Parathyroid adenoma (tissue), 2 donors: ENCODE results near the gene GCNT1.

Experiments
- H2AFZ ChIP-seq: fragments of 300-600 bp; sonication (generic); one replicate; pipeline ENCODE4 v1.7.0; 2017; ENCODE audit warnings: antibody characterized with exemption, mild to moderate bottlenecking
- H3K27ac ChIP-seq: fragments of 300-600 bp; sonication (generic); one replicate; pipeline ENCODE4 v1.7.0; 2017
- H3K27me3 ChIP-seq: fragments of 300-600 bp; sonication (generic); one replicate; pipeline ENCODE4 v1.7.0; 2017; ENCODE audit warnings: low read length; ENCODE audit not compliant: control insufficient read depth, insufficient read depth
- H3K36me3 ChIP-seq: fragments of 300-600 bp; sonication (generic); one replicate; pipeline ENCODE4 v1.7.0; 2017; ENCODE audit warnings: low read length; ENCODE audit not compliant: control insufficient read depth, insufficient read depth
- H3K4me1 ChIP-seq: fragments of 300-600 bp; sonication (generic); one replicate; pipeline ENCODE4 v1.7.0; 2017; ENCODE audit warnings: control low read depth
- H3K4me2 ChIP-seq: fragments of 300-600 bp; sonication (generic); one replicate; pipeline ENCODE4 v1.7.0; 2017; ENCODE audit warnings: low read length
- H3K4me3 ChIP-seq: fragments of 300-600 bp; sonication (generic); one replicate; pipeline ENCODE4 v1.7.0; 2017; ENCODE audit warnings: low read depth, low read length
- H3K79me2 ChIP-seq: fragments of 300-600 bp; sonication (generic); one replicate; pipeline ENCODE4 v1.7.0; 2017; ENCODE audit warnings: control low read depth
- H3K9ac ChIP-seq: fragments of 300-600 bp; sonication (generic); one replicate; pipeline ENCODE4 v1.7.0; 2017; ENCODE audit warnings: mild to moderate bottlenecking
- H3K9me3 ChIP-seq: fragments of 300-600 bp; sonication (generic); one replicate; pipeline ENCODE4 v1.7.0; 2017; ENCODE audit warnings: low read length; ENCODE audit not compliant: control insufficient read depth
- TF ChIP-seq, protein P1 (sequence below): fragments of 300-600 bp; sonication (generic); IDR thresholded peaks from one replicate; pipeline ENCODE4 v1.7.0; 2017; ENCODE audit warnings: antibody characterized with exemption, mild to moderate bottlenecking
- donor health status: primary hyperparathyroidism.

Gene GCNT1

DNA sequence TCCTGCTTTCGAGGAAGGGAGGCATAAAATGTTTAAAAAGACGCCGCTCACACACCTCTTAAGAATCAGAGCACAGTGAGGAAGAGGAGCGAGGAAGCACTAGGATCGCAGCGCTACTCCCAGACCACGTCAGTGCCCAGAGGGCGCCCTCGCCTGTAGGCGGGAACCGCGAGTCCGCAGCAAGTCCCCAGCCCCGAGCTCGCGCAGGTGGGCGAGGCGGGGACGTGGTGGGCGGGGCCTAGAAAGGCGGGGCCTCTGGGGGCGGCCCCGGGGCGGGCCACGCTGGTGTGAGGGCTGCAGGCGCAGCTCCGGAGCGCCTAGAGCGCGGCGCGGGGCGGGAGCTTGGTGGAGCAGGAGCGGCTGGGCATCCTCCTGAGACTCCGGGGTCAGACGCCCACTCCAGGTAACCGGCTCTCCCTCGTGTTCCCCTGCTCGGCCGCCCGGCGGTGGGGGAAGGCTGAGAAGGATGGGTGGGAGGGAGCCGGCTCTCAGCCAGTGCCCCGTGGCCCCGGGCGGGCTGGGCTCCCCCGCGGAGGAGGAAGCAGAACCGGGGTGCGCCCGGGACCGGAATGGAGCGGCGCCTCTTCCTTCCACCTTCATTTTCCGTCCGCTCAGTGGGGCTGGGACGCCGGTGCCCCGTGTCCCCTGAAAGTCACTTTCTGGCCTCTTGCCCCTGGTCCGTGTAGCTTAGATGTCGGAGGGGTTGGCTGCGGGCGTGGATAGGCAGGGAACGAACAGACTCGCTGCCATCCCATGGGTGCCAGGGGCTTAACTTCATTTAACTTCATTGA lies at the start of gene GCNT1:
Gene GCNT1 (plus strand): TSS at position 280 of the 791 bp plus-strand sequence. CDS start 43,200 bp downstream, outside the sequence.
- Histone ChIP-seq H2AFZ (peak within 1 kb of the TSS; percentile 41), H3K36me3 (peaks cover 15% of the 10 kb centered on the region), H3K4me3 (peak within 1 kb of the TSS; percentile 100), H3K9ac (peak within 1 kb of the TSS; percentile 83), H3K79me2 (peaks cover 11% of the 10 kb centered on the region), H3K4me2 (peak within 1 kb of the TSS; percentile 84), H3K27me3 (no peaks in the 10 kb centered on the region), H3K4me1 (no peaks in the 10 kb centered on the region), H3K27ac (peak within 1 kb of the TSS; percentile 91), H3K9me3 (no peaks in the 10 kb centered on the region)
- TF ChIP-seq, protein P1, sequence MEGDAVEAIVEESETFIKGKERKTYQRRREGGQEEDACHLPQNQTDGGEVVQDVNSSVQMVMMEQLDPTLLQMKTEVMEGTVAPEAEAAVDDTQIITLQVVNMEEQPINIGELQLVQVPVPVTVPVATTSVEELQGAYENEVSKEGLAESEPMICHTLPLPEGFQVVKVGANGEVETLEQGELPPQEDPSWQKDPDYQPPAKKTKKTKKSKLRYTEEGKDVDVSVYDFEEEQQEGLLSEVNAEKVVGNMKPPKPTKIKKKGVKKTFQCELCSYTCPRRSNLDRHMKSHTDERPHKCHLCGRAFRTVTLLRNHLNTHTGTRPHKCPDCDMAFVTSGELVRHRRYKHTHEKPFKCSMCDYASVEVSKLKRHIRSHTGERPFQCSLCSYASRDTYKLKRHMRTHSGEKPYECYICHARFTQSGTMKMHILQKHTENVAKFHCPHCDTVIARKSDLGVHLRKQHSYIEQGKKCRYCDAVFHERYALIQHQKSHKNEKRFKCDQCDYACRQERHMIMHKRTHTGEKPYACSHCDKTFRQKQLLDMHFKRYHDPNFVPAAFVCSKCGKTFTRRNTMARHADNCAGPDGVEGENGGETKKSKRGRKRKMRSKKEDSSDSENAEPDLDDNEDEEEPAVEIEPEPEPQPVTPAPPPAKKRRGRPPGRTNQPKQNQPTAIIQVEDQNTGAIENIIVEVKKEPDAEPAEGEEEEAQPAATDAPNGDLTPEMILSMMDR = peak; percentile 61

DNA sequence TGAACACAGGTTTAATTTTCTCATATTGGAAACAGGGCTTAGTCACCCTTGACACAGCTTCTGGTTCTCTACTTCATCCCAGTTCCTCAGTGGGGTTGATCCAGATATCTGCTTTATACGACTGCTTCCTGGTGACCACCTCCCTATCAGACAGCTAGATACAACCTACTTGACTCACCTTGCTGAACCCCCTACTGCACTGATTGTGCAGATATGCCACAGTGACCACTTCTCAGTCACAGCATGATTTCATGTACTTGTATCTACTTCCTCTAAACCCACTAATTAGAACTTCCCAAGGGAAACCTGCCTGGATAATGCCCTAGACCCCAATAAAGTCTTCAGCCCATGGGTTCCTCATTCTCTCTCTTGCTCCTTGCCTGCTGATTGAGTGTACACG lies 46.3 kb upstream of the GCNT1 start:
- Histone ChIP-seq H3K4me3 (no peak overlapping the region), H3K4me1 (no peaks in the 10 kb centered on the region)

DNA sequence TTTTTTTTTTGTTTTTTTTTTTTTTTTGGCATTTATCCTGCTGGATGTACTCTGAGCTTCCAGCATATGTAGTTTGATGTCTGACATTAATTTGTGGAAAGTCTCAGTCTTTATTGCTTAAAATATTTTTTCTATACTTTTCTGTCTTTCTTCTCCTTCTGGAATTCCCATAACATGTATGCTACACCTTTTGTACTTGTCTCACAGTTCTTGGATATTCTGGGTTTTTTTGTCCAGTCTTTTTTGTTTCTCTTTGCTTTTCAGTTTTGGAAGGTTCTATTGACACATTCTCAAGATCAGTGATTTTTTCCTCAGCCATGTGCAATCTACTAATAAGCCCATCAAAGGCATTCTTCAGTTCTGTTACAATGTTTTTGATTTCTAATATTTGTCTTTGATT lies 45.3 kb upstream of the GCNT1 start:
- Histone ChIP-seq H3K79me2 (no peaks in the 10 kb centered on the region), H3K27me3 (no peaks in the 10 kb centered on the region), H3K4me3 (no peak overlapping the region), H3K27ac (no peak overlapping the region), H3K4me1 (no peaks in the 10 kb centered on the region), H3K9me3 (no peaks in the 10 kb centered on the region), H3K36me3 (no peaks in the 10 kb centered on the region), H3K4me2 (no peak overlapping the region), H2AFZ (no peak overlapping the region), H3K9ac (no peak overlapping the region)
- TF ChIP-seq, protein P1 = no peak

More for the DNA sequence above, 46.3 kb upstream of the GCNT1 start:
- Histone ChIP-seq H3K79me2 (no peaks in the 10 kb centered on the region), H3K36me3 (no peaks in the 10 kb centered on the region), H3K4me2 (no peak overlapping the region), H3K27me3 (no peaks in the 10 kb centered on the region), H2AFZ (no peak overlapping the region), H3K9ac (no peak overlapping the region), H3K27ac (no peak overlapping the region), H3K9me3 (no peaks in the 10 kb centered on the region)
- TF ChIP-seq, protein P1 = no peak

DNA sequence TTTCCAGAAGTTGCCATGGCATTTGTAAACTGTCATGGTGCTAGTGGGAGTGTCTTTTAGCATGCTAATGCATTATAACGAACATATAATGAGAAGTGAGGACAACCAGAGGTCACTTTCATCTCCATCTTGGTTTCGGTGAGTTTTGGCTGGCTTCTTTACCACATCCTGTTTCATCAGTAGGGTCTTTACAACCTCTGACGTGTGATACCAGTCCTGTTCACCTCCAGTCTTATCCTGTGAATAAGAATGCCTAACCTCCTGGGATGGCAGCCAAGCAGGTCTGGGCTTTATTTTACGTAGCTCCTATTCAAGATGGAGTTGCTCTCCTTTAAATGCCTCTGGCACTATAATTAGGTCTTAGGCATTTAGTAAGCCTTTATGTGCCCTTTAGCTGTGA lies 44.3 kb upstream of the GCNT1 start:
- H3K9ac ChIP-seq = no peak overlapping the region
- no peak overlapping the region for H2AFZ ChIP-seq
- no peak overlapping the region for H3K4me3 ChIP-seq
- H3K27ac ChIP-seq = no peak overlapping the region
- H3K9me3 ChIP-seq = no peaks in the 10 kb centered on the region
- no peak overlapping the region for H3K4me2 ChIP-seq
- no peaks in the 10 kb centered on the region for H3K79me2 ChIP-seq
- TF ChIP-seq, protein P1 = no peak
- no peaks in the 10 kb centered on the region for H3K27me3 ChIP-seq
- H3K36me3 ChIP-seq = no peaks in the 10 kb centered on the region
- no peaks in the 10 kb centered on the region for H3K4me1 ChIP-seq

DNA sequence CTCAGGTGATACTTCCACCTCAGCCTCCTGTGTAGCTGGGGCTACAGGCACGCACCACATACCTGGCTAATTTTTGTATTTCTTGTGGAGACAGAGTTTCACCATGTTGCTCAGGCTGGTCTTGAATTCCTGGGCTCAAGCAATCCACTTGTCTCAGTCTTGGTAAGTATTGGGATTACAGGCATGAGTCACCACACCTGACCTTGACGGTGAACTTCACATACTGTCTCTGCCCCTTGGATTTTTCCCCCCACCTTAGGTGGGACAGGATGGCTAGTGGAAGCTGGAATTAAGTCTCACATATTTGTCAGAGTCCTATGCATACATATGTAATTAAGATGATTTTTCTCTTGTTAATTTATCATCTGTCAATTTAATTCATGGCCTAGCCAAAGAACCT lies 43.8 kb upstream of the GCNT1 start:
- H3K9ac ChIP-seq = no peak overlapping the region
- TF ChIP-seq, protein P1 = no peak
- H3K4me1 ChIP-seq = no peaks in the 10 kb centered on the region
- no peaks in the 10 kb centered on the region for H3K79me2 ChIP-seq
- H3K27ac ChIP-seq = no peak overlapping the region
- H3K4me3 ChIP-seq = no peak overlapping the region
- H3K27me3 ChIP-seq = no peaks in the 10 kb centered on the region
- no peaks in the 10 kb centered on the region for H3K36me3 ChIP-seq
- H3K4me2 ChIP-seq = no peak overlapping the region
- no peaks in the 10 kb centered on the region for H3K9me3 ChIP-seq
- no peak overlapping the region for H2AFZ ChIP-seq
